T-cell (primary cell): Measurements from ENCODE around the gene ADPGK. TPM values are rescaled to one million over a fixed set of nuclear protein-coding genes. Genes with fewer than 3 reads are reported as not detected.
A peak's percentile ranks its signal among the peaks of the same experiment; 100 is the strongest.
"Not testable (repeated sequence)": the region's sequence is repeated elsewhere in the genome, so short reads cannot be mapped to it uniquely, and the experiment has no call there.

Source experiments
- ATAC-seq, 4 experiments: fragments of 200-7000 bp in 3 of 4; fragments of 150-1000 bp in 1 of 4; cut with Tn5 transposase; replicated peaks in 1 of 4; 1 replicate in 3 of 4; 2 replicates in 1 of 4; pipeline ENCODE4 v1.10.0; 2021; ENCODE audit warnings: moderate library complexity in 3 of 4, mild to moderate bottlenecking in 2 of 4, moderate number of reproducible peaks in 1 of 4
- CTCF ChIA-PET, 2 donors: fragments of 300-600 bp; sonication (Branson Sonifier 250); formaldehyde crosslinking; loops; one replicate each; lab custom pipeline; 2022; ENCODE audit warnings: antibody characterized with exemption in 2 of 2; lab: Charles Lee
- POLR2A ChIA-PET, 2 donors: fragments of 300-600 bp; sonication (Branson Sonifier 250); formaldehyde crosslinking; loops; one replicate each; lab custom pipeline; 2022; ENCODE audit warnings: antibody characterized with exemption in 2 of 2; lab: Charles Lee
- DNase-seq, 35 experiments: peaks; one replicate each; pipeline versions ENCODE4 v3.0.0 to v3.0.0-alpha.2; 2013 to 2023
- H3K27ac ChIP-seq: one replicate; pipeline ENCODE4 v1.5.1; 2013; ENCODE audit warnings: low read length
- H3K27me3 ChIP-seq, 2 experiments: replicated peaks in 1 of 2; 1 replicate in 1 of 2; 2 replicates in 1 of 2; pipeline versions ENCODE4 v1.6.1 to v1.7.0; 2013; ENCODE audit warnings: low read length in 1 of 2, mixed read lengths in 1 of 2; ENCODE audit not compliant: control insufficient read depth in 2 of 2, insufficient read depth in 2 of 2; ENCODE audit errors: extremely low read depth in 1 of 2
- H3K36me3 ChIP-seq, 2 donors: 1 replicate in 1 of 2; 2 replicates in 1 of 2; pipeline versions ENCODE4 v1.6.1 to v1.7.0; 2013; ENCODE audit warnings: low read length in 1 of 2; ENCODE audit not compliant: control insufficient read depth in 2 of 2, insufficient read depth in 1 of 2; ENCODE audit errors: extremely low read depth in 1 of 2
- H3K4me1 ChIP-seq, 2 experiments: 1 replicate in 1 of 2; 2 replicates in 1 of 2; pipeline versions ENCODE4 v1.6.1 to v1.7.0; 2013; ENCODE audit warnings: low read length in 2 of 2, mixed read lengths in 1 of 2; ENCODE audit not compliant: insufficient read depth in 2 of 2, control insufficient read depth in 1 of 2; ENCODE audit errors: extremely low read depth in 1 of 2
- H3K4me3 ChIP-seq, 2 donors: 1 replicate in 1 of 2; 2 replicates in 1 of 2; pipeline versions ENCODE4 v1.5.1 to v1.7.0; 2013; ENCODE audit warnings: mild to moderate bottlenecking in 2 of 2, low read length in 1 of 2, moderate library complexity in 1 of 2; ENCODE audit not compliant: control insufficient read depth in 1 of 2; ENCODE audit errors: extremely low read depth in 1 of 2
- H3K9me3 ChIP-seq: 2 replicates; pipeline ENCODE4 v1.7.0; 2013
- H3K27ac Mint-ChIP-seq, 2 donors: one replicate each; pipeline ENCODE4 v1.8.0; 2020 to 2021; ENCODE audit warnings: mild to moderate bottlenecking in 2 of 2, mixed read lengths in 2 of 2
- H3K27me3 Mint-ChIP-seq, 2 donors: one replicate each; pipeline ENCODE4 v1.8.0; 2021 to 2022; ENCODE audit warnings: mixed read lengths in 2 of 2
- H3K36me3 Mint-ChIP-seq: one replicate; pipeline ENCODE4 v1.8.0; 2021; ENCODE audit warnings: mixed read lengths
- H3K4me1 Mint-ChIP-seq, 3 donors: one replicate each; pipeline ENCODE4 v1.8.0; 2020 to 2022; ENCODE audit warnings: mixed read lengths in 3 of 3, mild to moderate bottlenecking in 1 of 3
- H3K4me3 Mint-ChIP-seq, 3 donors: one replicate each; pipeline ENCODE4 v1.8.0; 2020 to 2022; ENCODE audit warnings: mild to moderate bottlenecking in 3 of 3, mixed read lengths in 3 of 3, moderate library complexity in 3 of 3
- H3K9me3 Mint-ChIP-seq, 3 donors: one replicate each; pipeline ENCODE4 v1.8.0; 2020 to 2022; ENCODE audit warnings: mixed read lengths in 3 of 3
- WGBS: methylation state at CpG from one replicate; pipeline ENCODE4 v1.1.5; 2013; ENCODE audit warnings: missing lambda C conversion rate; ENCODE audit not compliant: insufficient coverage; 5-methylcytosine and 5-hydroxymethylcytosine counted together
- total RNA-seq, 35 experiments: library from RNA in 6 of 35; stranded (reverse) in 6 of 35; fragments of 120-200 nt in 1 of 35; gene quantifications; one replicate each; pipeline versions ENCODE4 v1.2.1 to v1.2.4 and lab custom pipeline; 2013 to 2026

Gene ADPGK
- total RNA-seq, 5 donors from 2014 or later (not counting 1 experiment from before 2014, with no cell fraction given): 97.0 to 106 (median 102) TPM

DNA sequence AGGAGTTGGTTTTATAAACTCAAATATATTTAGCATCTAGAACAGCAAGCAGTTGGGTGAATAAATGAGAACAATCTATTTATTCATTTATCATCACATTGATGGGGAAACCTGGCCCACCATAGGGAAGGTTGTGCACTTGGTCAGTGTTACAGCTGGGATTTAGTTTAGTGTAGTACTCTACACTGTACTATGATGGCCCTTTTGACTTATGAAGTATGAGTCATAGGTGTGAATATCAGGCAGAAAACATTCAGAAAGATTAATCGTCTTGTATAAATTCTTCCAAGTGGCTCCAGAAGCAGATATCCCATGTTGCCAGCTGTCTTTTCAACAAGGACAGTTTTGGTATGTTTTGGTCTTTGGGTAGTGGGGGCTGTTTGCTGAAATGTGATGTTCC lies 59.5 kb downstream of the ADPGK start:
- Histone ChIP-seq H3K27me3 (no peaks in the 10 kb centered on the region), H3K4me3 (no peak overlapping the region), H3K4me1 (no peaks in the 10 kb centered on the region), H3K9me3 (no peaks in the 10 kb centered on the region), H3K36me3 (peaks cover 0 to 17% of the 10 kb centered on the region in 2 donors), H3K27ac (no peak overlapping the region)
- Mint-ChIP-seq H3K9me3 (no peaks in the 10 kb centered on the region), H3K36me3 (peaks cover 21% of the 10 kb centered on the region), H3K27me3 (no peaks in the 10 kb centered on the region), H3K4me1 (peaks cover 0 to 3% (median 0%) of the 10 kb centered on the region in 3 donors), H3K27ac (no peak overlapping the region), H3K4me3 (no peak overlapping the region)
- ChIA-PET POLR2A (no interaction called here), CTCF (interaction anchor here in 1 of 2 donors (2.6 kb wide), 1 partner anchor 44 kb away, joined by 7 read pairs; no protein-coding TSS in a partner anchor)
- ATAC-seq (no peak), DNase-seq (no peak)
- whole genome bisulfite sequencing: 80% methylated on average over 1 of the region's 1 CpG

DNA sequence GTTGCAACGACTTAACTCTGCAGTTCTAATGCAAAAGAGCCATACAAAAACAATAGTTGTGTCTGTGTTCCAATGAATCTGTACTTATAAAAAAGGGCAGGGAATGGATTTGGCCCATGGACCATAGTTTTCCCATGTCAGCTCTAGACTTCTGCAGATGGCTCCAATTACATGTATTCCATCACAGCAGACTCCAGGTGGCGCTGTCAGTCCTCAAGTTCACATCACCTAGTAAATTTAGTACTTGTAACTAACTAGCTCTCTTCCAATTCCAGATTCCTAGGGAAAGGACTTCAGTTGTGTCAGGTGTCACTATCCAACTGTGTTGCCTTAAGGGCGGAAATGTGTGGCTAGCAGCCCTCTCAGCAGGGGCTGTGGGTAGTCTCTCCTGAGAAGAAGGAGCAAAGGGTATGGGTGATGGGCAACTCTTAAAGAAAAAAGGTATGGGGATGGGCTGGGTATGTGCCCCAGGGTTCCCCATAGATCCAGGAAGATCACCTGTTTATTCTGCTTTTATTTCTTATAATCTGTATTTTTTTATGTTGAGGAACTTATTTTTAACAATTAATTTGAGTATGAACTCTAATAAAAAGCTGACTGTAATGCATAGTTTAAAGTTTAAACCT lies 61.4 kb downstream of the ADPGK start:
- ATAC-seq (peak in 1 of 4 experiments; percentile 42), DNase-seq (peak; percentile 28 to 78 (median 59))
- Histone ChIP-seq H3K36me3 (peaks cover 0 to 24% of the 10 kb centered on the region in 2 donors), H3K27ac (no peak overlapping the region), H3K9me3 (no peaks in the 10 kb centered on the region), H3K4me1 (no peaks in the 10 kb centered on the region), H3K4me3 (no peak overlapping the region), H3K27me3 (no peaks in the 10 kb centered on the region)
- ChIA-PET CTCF (interaction anchor here (0.5 to 2.9 kb wide), 26 partner anchors 8 to 552 kb away, joined by 3 to 21 read pairs (median 4); no protein-coding TSS in a partner anchor), POLR2A (no interaction called here)
- H3K4me1 Mint-ChIP-seq: peaks cover 0 to 3% (median 0%) of the 10 kb centered on the region in 3 donors
- peaks cover 26% of the 10 kb centered on the region for H3K36me3 Mint-ChIP-seq
- H3K9me3 Mint-ChIP-seq: no peaks in the 10 kb centered on the region
- no peaks in the 10 kb centered on the region for H3K27me3 Mint-ChIP-seq
- no peak overlapping the region for H3K4me3 Mint-ChIP-seq
- H3K27ac Mint-ChIP-seq: no peak overlapping the region
- WGBS: 67% methylated on average over 1 of the region's 3 CpGs

DNA sequence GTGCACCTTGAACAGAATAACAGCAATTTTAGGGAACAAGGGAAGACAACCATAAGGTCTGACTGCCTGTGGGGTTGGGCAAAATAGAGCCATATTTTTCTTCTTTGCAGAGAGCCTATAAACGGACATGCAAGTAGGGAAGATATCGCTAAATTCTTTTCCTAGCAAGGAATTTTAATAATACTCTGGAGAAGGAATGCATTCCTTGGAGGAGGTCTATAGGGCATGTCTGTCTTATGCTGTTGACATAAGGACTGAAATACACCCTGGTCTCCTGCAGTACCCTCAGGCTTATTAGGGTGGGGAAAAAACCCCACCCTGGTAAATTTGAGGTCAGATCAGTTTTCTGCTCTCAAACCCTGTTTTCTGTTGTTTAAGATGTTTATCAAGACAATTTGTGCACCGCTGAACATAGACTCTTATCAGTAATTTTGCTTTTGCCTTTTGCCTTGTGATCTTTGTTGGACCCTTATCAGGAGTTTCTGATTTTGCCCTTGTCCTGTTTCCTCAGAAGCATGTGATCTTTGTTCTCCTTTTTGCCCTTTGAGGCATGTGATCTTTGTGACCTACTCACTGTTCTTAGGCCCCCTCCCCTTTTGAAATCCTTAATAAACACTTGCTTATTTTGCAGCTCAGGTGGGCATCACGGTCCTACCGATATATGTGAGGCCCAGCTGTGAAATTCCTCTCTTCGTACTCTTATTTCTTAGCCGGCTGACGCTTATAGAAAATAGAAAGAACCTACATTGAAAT lies 74.8 kb downstream of the ADPGK start:
- ATAC-seq, H3K4me3 ChIP-seq, H3K27me3 ChIP-seq, POLR2A ChIA-PET, H3K4me1 ChIP-seq, H3K4me1 Mint-ChIP-seq, H3K27ac Mint-ChIP-seq, H3K9me3 Mint-ChIP-seq, H3K4me3 Mint-ChIP-seq, H3K27ac ChIP-seq, DNase-seq, H3K9me3 ChIP-seq, H3K27me3 Mint-ChIP-seq: not testable (repeated sequence)
- peaks cover 19% of the 10 kb centered on the region for H3K36me3 Mint-ChIP-seq
- WGBS: 88% methylated on average over 1 of the region's 8 CpGs
- CTCF ChIA-PET: interaction anchor here in 1 of 2 donors (0.6 kb wide), 1 partner anchor 27 kb away, joined by 3 read pairs; no protein-coding TSS in a partner anchor
- H3K36me3 ChIP-seq: peaks cover 0 to 14% of the 10 kb centered on the region in 2 donors

DNA sequence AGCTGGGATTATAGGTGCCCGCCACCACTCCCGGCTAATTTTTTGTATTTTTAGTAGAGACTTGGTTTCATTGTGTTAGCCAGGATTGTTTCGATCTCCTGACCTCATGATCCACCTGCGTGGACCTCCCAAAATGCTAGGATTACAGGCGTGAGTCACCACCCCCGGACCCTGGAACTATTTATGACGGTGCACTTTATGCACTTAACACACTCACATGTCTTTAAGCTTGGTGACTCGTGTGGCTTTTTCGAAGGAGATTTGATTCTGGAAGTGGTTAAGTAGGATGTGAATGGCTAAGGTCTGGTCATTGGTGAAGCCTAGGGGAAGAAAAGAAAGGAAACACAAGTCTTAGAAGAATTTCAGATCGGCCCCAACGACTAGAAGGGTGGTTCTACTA lies 77.3 kb downstream of the ADPGK start:
- Histone ChIP-seq H3K27ac (no peak overlapping the region), H3K4me3 (no peak overlapping the region), H3K4me1 (no peaks in the 10 kb centered on the region), H3K27me3 (no peaks in the 10 kb centered on the region), H3K36me3 (peaks cover 0 to 4% of the 10 kb centered on the region in 2 donors), H3K9me3 (no peaks in the 10 kb centered on the region)
- Mint-ChIP-seq H3K27ac (no peak overlapping the region), H3K4me1 (no peaks in the 10 kb centered on the region), H3K27me3 (no peaks in the 10 kb centered on the region), H3K4me3 (no peak overlapping the region), H3K9me3 (no peaks in the 10 kb centered on the region), H3K36me3 (peaks cover 13% of the 10 kb centered on the region)
- 97% methylated on average over 6 of the region's 11 CpGs for WGBS
- ATAC-seq: no peak
- CTCF ChIA-PET: interaction anchor here (0.5 to 0.7 kb wide), 2 partner anchors 380 to 737 kb away, joined by 3 to 6 read pairs; no protein-coding TSS in a partner anchor
- POLR2A ChIA-PET: no interaction called here
- no peak for DNase-seq

Other genes starting within 250 kb of the ADPGK start
- under 1 TPM in 1 of 5 donors, not detected in 4; 0.47 TPM for gene GOLGA6B, start 129.1 kb downstream of the ADPGK start, total RNA-seq
- under 1 TPM in 2 of 5 donors, not detected in 3; 0.33 to 0.45 TPM for gene HIGD2B, start 97.6 kb downstream of the ADPGK start, total RNA-seq
- gene BBS4, start 97.6 kb downstream of the ADPGK start, total RNA-seq: 10 to 100 TPM; 16.1 to 19.7 (median 16.6) TPM